GM21447 (cell line): Measurements from ENCODE around the gene TMEM51.
"Not testable (repeated sequence)": the region's sequence is repeated elsewhere in the genome, so short reads cannot be mapped to it uniquely, and the experiment has no call there.

Experiments
- ATAC-seq: cut with Tn5 transposase; IDR thresholded peaks from one replicate; pipeline ENCODE4 v1.9.1; 2021; ENCODE audit not compliant: unreplicated experiment

Gene TMEM51

DNA sequence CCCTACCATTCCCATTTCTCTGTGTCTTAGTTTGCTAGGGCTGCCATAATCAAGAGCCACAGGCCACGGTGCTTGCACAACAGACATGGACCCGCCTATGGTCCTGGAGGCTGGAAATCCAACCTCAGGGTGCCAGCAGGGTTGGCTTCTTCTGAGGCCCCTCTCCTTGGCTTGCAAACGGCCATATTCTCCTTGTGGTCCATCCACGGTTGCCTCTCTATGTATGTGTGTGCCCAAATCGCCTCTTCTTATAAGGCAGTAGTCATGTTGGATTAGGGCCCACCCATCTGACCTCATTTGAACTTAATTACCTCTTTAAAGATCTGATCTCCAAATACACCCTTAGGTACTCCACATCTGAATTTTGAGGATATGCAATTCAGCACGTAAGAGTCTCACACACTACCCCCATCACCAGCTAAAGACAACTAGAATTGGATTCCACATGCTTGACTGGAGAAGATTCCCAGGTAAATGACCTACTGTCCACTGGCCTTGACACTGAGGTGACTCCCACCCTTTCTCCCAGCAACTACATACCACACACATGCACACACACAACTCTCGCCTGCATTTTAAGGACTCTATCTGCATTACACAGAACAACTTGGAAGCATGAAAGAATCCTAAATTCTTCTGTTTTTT, 28.3 kb upstream of the TMEM51 start:
- no peak for ATAC-seq

DNA sequence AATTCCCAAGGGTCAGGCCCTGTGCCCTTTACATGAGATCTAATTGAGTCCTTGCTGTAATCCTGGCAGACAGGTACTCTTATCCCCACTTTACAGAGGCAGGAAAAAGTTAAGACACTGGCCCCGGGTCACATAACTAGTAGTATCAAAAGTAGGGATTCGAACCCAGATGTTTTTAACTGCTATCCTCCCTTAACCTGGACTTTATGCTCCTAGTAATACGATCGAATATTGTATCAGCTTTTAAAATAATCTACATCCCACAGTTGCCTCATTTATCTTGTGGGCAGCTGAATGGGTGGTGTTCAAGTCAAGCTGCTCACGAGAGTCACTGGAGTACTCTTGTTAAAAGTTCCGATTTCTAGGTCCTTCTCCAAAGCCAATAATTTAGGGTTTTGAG, 25.5 kb upstream of the TMEM51 start:
- ATAC-seq: no peak

DNA sequence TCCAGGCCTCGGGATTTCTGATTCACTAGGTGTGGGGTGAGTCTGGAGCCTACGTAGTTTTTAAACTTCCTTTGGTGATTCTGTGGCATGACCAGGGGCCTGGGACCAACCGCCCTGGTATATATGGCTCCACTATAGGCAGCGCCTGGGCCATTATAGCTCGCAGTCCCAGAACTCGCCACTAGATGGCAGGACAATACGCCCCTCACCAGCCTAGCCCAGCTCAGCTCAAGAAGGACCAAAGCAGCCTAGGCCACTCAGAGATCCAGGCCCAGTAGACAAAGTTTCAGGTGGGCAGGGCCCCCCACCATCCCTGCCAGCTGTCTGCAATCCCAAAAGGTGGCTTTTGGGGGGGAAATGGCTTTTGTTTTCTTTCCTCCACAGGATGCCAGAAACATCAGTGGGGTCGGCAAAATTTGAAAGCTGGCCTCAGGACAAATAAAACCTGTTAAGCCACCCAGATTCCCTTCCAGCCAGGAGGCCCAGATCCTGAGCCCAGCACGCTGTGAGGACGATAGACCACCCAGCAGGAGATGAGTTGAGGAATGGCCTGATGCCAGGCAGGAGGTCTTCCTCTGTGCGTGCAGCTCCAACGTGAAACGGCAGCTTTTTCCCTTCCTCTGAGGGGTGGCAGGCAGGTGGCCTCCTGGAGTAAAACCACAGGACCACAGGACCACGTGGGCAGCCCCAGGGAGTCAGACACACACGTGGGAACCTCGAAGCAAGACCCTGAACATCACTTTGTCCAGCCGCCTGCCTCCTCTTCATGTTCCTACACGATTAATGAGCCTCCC, 24.8 kb upstream of the TMEM51 start:
- ATAC-seq: peak; percentile 67

GRCh38 chr1:15129944-15130343, 23.6 kb upstream of the TMEM51 start:
- no peak for ATAC-seq

GRCh38 chr1:15130607-15131006, 22.9 kb upstream of the TMEM51 start:
- ATAC-seq: no peak

DNA sequence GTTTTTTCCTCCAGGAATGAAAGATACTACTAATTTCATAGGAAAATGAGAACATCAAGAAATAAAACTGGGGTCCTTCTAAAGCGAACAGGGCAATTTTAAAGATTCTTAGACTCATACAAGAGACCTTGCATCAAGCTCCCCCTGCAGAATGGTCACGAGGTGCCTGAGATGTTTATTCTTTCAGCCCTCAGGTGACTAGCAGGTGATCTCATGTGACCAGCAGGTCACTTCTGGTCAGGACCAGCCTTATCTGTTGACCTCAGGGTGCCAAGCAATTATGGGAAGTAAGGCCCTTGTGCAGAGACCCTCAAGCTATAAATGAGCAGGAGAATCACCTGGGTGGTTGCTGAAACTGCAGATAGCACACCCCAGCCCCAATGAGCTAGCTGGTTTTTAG, 20.6 kb upstream of the TMEM51 start:
- no peak for ATAC-seq

DNA sequence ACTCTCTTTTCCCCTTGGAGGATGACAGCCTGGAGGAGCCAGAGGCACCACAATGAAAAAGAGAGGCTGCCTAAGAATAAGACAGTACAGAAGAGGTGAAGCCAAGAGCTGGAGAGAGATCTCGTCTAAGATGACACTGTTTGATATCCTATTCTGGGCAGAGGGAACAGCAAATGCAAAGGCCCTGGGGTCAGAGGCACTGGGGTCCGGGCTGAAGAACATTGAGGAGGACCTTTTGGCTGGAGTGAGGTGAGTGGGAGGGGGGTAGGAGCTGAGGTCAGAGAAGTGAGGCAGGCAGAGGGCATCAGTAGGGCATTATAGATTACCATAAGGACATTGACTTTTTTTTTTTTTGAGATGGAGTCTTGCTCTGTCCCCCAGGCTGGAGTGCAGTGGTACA, 19.3 kb upstream of the TMEM51 start:
- no peak for ATAC-seq

- ATAC-seq: not testable (repeated sequence)
Observed at GRCh38 chr1:15135604-15136003, 17.9 kb upstream of the TMEM51 start.

GRCh38 chr1:15137809-15138208, 15.7 kb upstream of the TMEM51 start:
- no peak for ATAC-seq

- ATAC-seq: no peak
Observed at GRCh38 chr1:15139654-15140350, 13.7 kb upstream of the TMEM51 start.

- ATAC-seq: no peak
Observed at GRCh38 chr1:15141935-15142539, 11.5 kb upstream of the TMEM51 start.

- ATAC-seq: no peak
Observed at GRCh38 chr1:15145327-15145726, 8.2 kb upstream of the TMEM51 start.

DNA sequence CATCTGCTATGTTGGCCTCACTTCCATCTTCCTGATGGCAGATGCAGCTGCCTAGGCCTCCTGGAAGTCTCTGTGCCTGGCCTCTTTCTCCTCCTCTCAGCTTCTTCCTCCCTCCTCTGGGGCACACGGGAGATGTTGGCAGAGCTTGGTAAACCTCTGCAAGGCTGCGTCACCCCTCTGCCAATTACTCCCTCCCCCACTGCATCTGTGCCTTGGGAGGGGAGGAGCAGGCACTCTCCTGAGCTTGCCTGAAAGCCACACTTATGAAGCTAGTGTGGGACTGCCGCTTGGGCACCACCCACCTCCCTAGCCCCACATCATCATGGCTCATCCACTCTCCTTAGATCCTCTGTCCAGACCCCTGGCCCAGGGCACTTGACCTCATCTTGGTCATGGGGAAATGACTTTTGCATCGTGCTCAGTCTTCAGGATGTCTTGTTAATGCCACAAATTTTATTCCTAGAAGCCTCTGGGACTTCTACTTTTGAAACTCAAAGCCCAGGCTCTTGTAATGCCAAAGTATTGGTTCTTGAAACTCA, 7.3 kb upstream of the TMEM51 start:
- no peak for ATAC-seq

DNA sequence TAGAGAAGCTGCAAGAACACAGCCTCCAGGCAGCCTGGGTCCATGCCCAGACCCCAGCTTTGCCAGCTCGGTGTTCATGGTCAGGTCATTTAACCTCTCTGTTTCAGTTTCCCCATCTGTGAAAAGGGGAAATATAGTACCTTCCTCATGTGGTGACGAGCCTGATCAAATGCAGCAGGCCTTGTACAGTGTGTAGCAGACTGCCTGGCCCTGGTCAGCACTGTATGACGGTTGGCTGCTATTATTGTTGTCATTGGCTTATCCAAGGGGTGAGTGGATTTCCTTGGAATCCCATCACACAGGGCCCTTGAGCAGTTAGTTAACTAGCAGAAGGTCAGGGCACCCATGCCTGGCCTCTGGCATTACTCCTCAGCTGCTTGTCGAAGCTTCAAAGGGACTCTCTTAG, 6.6 kb upstream of the TMEM51 start:
- no peak for ATAC-seq

GRCh38 chr1:15148004-15148403, 5.5 kb upstream of the TMEM51 start:
- ATAC-seq: no peak

GRCh38 chr1:15148475-15148874, 5.1 kb upstream of the TMEM51 start:
- ATAC-seq: no peak

GRCh38 chr1:15148941-15149340, 4.6 kb upstream of the TMEM51 start:
- no peak for ATAC-seq

- no peak for ATAC-seq
Observed at GRCh38 chr1:15150376-15150775, 3.2 kb upstream of the TMEM51 start.

GRCh38 chr1:15151377-15151806, 2.2 kb upstream of the TMEM51 start:
- no peak for ATAC-seq

DNA sequence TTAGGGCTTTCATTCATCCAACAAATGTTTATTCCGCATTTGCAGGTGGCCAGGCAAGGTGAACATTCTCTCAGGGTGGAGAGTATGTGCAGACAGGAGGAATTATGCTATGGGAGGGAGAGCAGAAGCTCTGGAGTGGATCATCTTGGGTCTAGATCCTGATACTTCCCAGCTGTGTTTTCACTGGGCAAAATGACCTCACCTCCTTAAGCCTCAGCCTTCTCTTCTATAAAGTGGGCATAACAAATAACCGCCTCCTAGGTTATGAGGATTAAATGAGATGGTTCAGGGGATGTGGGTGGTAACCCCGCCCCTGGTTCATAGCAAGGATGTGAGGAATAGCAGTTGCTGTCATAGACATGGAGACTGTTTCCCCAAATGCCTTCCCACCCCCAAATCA, 1.7 kb upstream of the TMEM51 start:
- ATAC-seq: no peak
